Esophagus muscularis mucosa (tissue), 4 donors: Measurements from ENCODE around the gene FADS3. TPM values are rescaled to one million over a fixed set of nuclear protein-coding genes. Genes with fewer than 3 reads are reported as not detected.

Source experiments
- DNase-seq: peaks from one replicate; pipeline ENCODE4 v3.0.0-alpha.2; 2017; ENCODE audit errors: extremely low spot score
- H3K27ac ChIP-seq, 4 donors: fragments of 200-600 bp; sonication (generic); replicated peaks in 1 of 4; 1 replicate in 3 of 4; 2 replicates in 1 of 4; pipeline ENCODE4 v1.5.1; 2016 to 2019; ENCODE audit warnings: mild to moderate bottlenecking in 1 of 4
- H3K27me3 ChIP-seq, 4 donors: fragments of 200-600 bp; sonication (generic); one replicate each; pipeline versions ENCODE4 v1.5.1 to v1.6.0; 2016 to 2019
- H3K36me3 ChIP-seq, 4 donors: fragments of 200-600 bp; sonication (generic); one replicate each; pipeline ENCODE4 v1.5.1; 2016 to 2019
- H3K4me1 ChIP-seq, 4 donors: fragments of 200-600 bp; sonication (generic); one replicate each; pipeline ENCODE4 v1.5.1; 2016 to 2019
- H3K4me3 ChIP-seq, 4 donors: fragments of 200-600 bp; sonication (generic); 1 replicate in 2 of 4; 2 replicates in 2 of 4; pipeline ENCODE4 v1.5.1; 2016 to 2019; ENCODE audit warnings: mild to moderate bottlenecking in 4 of 4, moderate library complexity in 1 of 4
- H3K9me3 ChIP-seq, 4 donors: fragments of 200-600 bp; sonication (generic); 1 replicate in 3 of 4; 2 replicates in 1 of 4; pipeline ENCODE4 v1.5.1; 2016 to 2019
- EP300 ChIP-seq: sonication (generic); formaldehyde crosslinking; IDR thresholded peaks from one replicate; pipeline ENCODE4 v1.6.1; 2017; ENCODE audit warnings: antibody characterized with exemption
- POLR2A ChIP-seq: fragments of 450-650 bp; IDR thresholded peaks from one replicate; pipeline ENCODE4 v1.6.1; 2017; ENCODE audit warnings: antibody characterized with exemption, moderate library complexity, mild to moderate bottlenecking, low read depth
- POLR2AphosphoS5 ChIP-seq, 2 donors: sonication (generic); formaldehyde crosslinking; IDR thresholded peaks; one replicate each; pipeline ENCODE4 v1.6.1; 2017; ENCODE audit warnings: antibody characterized with exemption in 2 of 2
- WGBS: methylation state at CpG from one replicate; pipeline ENCODE4 v1.1.5; 2018; 5-methylcytosine and 5-hydroxymethylcytosine counted together
- intact Hi-C: fragments of 100-400 bp; cut with DNase I; formaldehyde crosslinking; loops from one replicate; pipeline ENCODE4 v1.15.1; 2023
- total RNA-seq, 4 donors: library from RNA; depleted of rRNA; stranded (reverse); fragments of >200 nt; gene quantifications; one replicate each; pipeline versions ENCODE4 v1.1.0 to v1.2.1, GENCODE V29; 2016
- TF ChIP-seq, protein P1 (sequence below), 3 experiments: fragments of 200-600 bp in 2 of 3; fragments of 450-650 bp in 1 of 3; sonication (generic) in 2 of 3; IDR thresholded peaks; one replicate each; pipeline ENCODE4 v1.5.1; 2017 to 2019; ENCODE audit warnings: antibody characterized with exemption in 3 of 3, mild to moderate bottlenecking in 2 of 3, moderate library complexity in 1 of 3

FADS3 gene
- total RNA-seq, 4 donors from 2014 or later, result 42.4 to 103 (median 57.8) TPM

DNA sequence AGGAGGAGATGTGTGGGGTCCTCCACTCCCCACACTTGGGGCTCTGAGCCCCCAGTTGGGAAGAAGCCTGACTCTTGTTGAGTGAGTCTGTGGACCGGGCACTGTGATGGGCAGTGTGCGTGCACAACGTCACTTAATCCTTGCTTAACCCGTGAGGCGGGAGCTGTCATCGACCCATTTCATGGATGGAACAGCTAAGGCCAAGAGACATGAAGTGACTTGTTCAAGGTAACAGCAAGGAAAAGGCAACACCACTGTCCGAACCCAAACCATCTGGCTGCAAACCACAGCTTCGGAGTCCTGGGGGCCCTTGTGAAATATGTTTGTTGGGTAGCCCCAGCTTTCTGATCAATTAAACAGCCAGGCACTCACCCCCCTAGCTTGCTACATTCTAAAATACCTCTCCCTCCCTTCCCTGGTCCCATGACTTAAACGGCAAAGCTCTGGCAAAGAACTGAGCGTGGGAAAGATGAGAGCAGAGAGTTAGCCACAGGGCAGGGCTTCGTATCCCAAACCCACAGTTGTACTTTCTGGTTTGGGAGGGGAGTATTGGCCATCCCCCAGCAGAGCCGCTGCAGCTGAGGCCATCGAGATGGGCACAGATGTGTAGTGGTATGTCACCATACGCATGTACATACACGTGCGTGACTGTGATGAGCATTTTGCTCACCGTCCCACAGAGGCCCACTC lies 37.0 kb downstream of the FADS3 start:
- Histone ChIP-seq H3K9me3 (no peaks in the 10 kb centered on the region), H3K4me1 (peaks cover 0 to 16% (median 6%) of the 10 kb centered on the region in 4 donors), H3K4me3 (no peak overlapping the region), H3K36me3 (peaks cover 5 to 96% (median 19%) of the 10 kb centered on the region in 4 donors), H3K27me3 (no peaks in the 10 kb centered on the region), H3K27ac (peak overlapping the region in 1 of 4 donors; percentile 10)
- intact Hi-C loops, result no loop called here
- no peak for DNase-seq
- TF ChIP-seq POLR2A (no peak), EP300 (no peak), POLR2AphosphoS5 (IDR thresholded peaks at IDR 0.05) (no peak)
- WGBS, result 93% methylated on average over 11 of the region's 17 CpGs

DNA sequence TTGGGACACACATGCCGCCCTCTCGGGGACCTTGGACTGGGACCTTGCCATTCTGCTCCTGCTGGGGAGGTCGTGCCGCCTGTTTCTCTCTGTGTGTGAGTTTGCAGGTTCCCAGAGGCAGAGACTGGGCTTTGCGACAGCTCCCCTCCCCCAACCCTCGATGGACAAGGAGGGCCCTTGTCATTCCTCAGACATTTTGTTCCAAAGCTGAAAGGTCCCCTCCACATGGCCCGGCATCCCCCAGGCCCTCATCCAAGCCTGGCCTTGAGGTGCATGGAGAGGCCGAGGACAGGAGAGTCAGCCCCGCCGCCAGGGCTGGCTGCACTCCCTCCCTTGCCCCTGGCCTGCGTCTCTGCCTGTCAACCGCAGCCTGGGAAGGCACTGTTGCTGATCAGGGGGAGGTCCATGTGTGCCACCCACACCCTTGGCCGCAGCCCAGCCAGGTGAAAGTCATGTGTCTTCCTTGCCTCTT lies 37.6 kb downstream of the FADS3 start:
- peaks cover 0 to 16% (median 6%) of the 10 kb centered on the region in 4 donors for H3K4me1 ChIP-seq
- peaks cover 11 to 96% (median 21%) of the 10 kb centered on the region in 4 donors for H3K36me3 ChIP-seq
- H3K4me3 ChIP-seq, result no peak overlapping the region
- intact Hi-C loops, result no loop called here
- H3K27ac ChIP-seq, result peak overlapping the region in 1 of 4 donors; percentile 10
- 73% methylated on average over 8 of the region's 13 CpGs for WGBS
- no peaks in the 10 kb centered on the region for H3K27me3 ChIP-seq
- no peak for TF ChIP-seq POLR2A
- TF ChIP-seq, protein P1, sequence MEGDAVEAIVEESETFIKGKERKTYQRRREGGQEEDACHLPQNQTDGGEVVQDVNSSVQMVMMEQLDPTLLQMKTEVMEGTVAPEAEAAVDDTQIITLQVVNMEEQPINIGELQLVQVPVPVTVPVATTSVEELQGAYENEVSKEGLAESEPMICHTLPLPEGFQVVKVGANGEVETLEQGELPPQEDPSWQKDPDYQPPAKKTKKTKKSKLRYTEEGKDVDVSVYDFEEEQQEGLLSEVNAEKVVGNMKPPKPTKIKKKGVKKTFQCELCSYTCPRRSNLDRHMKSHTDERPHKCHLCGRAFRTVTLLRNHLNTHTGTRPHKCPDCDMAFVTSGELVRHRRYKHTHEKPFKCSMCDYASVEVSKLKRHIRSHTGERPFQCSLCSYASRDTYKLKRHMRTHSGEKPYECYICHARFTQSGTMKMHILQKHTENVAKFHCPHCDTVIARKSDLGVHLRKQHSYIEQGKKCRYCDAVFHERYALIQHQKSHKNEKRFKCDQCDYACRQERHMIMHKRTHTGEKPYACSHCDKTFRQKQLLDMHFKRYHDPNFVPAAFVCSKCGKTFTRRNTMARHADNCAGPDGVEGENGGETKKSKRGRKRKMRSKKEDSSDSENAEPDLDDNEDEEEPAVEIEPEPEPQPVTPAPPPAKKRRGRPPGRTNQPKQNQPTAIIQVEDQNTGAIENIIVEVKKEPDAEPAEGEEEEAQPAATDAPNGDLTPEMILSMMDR (IDR thresholded peaks at IDR 0.05), result no peak
- no peak for TF ChIP-seq POLR2AphosphoS5 (IDR thresholded peaks at IDR 0.05)
- H3K9me3 ChIP-seq, result no peaks in the 10 kb centered on the region
- DNase-seq, result no peak

DNA sequence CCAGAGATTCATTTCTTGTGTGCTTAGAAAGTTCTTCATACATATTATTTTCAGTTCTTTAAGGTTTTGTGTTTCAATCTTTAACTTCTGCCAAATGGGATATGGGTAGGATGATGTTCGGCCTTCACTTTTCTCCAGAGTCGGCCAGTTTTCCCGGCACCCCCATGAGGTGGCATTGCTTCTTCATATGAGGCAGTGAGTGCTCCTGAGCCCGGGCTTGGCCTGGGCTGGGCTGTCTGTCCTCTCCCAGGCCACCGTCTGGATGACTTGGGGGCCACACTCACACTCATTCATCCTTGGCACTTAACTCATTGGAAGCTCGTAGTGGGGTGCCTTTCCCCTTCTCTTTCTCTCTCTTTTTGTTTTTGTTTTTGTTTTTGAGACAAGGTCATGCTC lies 39.4 kb downstream of the FADS3 start:
- no peak for TF ChIP-seq EP300
- no peak for TF ChIP-seq POLR2A
- TF ChIP-seq, protein P1 (IDR thresholded peaks at IDR 0.05), result no peak
- no peak for TF ChIP-seq POLR2AphosphoS5 (IDR thresholded peaks at IDR 0.05)
- Histone ChIP-seq H3K36me3 (peaks cover 4 to 97% (median 23%) of the 10 kb centered on the region in 4 donors), H3K9me3 (no peaks in the 10 kb centered on the region), H3K4me3 (no peak overlapping the region), H3K27ac (peak overlapping the region in 1 of 4 donors; percentile 50), H3K4me1 (peaks cover 0 to 16% (median 6%) of the 10 kb centered on the region in 4 donors), H3K27me3 (no peaks in the 10 kb centered on the region)
- intact Hi-C loops, result no loop called here
- 87% methylated on average over 6 of the region's 6 CpGs for WGBS
- DNase-seq, result no peak

DNA sequence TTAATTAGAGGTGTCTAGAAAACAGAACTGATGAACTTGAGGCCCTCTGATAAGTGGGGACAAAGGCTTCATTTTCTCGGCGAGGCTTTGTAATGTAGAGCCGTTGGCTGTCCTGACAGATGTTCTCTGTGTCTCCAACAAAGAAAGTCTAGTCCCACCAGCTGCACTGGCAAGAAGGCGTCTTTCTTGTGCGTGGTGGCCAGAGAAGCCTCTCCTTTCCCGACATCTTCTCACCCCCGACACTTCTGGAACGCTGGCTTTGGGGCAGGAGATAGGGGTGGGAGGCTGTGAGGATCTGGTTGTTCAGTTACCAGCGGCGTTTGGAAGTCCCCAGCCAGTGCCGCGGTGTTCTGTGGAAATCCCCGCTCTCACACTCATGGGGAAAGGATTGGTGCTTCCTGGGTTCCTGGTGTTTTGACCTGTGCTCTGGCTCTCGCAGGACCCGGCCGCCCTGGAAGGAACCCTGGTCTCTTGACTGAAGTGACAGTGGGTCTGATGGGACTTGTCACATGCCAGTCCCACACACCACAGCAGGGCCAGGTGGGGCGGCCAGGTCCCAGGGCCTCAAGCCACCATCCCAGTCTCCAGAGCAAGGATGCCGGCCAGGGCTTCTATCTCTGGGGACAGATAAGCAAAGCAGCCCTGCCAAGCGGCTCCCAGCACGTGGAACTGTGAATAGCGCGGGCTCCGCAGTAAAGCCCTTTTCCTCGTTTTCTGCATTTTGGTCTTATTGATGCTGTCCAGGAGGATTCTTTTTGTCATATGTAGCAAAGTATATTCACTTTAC lies 40.0 kb downstream of the FADS3 start:
- no peaks in the 10 kb centered on the region for H3K27me3 ChIP-seq
- no peak overlapping the region for H3K4me3 ChIP-seq
- intact Hi-C loops, result no loop called here
- TF ChIP-seq, protein P1 (IDR thresholded peaks at IDR 0.05), result no peak
- TF ChIP-seq EP300 (no peak), POLR2A (no peak), POLR2AphosphoS5 (IDR thresholded peaks at IDR 0.05) (no peak)
- H3K36me3 ChIP-seq, result peaks cover 0 to 97% (median 23%) of the 10 kb centered on the region in 4 donors
- WGBS, result 83% methylated on average over 19 of the region's 24 CpGs
- DNase-seq, result no peak
- H3K4me1 ChIP-seq, result peaks cover 0 to 16% (median 6%) of the 10 kb centered on the region in 4 donors
- peak overlapping the region in 2 of 4 donors; percentile 4 to 50 for H3K27ac ChIP-seq
- no peaks in the 10 kb centered on the region for H3K9me3 ChIP-seq

DNA sequence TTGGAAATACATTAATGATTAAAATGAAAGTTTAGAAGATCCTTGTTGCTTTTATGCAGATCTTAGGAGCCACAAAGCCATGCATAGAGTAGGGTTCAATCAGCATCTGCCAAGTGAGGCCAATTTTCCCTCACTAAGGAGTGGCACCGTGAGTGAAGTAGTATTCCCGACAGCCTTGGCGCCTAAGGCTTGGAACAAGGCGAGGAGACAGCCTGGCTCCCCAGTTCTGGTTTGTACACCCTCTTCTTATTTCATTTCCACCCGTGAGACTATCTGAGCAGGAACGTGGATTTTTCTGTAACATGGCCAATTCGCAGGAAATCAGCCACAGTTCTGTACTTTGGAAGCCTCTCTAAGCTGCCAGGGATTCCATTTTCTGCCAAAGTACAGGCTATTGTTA lies 40.7 kb downstream of the FADS3 start:
- intact Hi-C loops, result no loop called here
- no peaks in the 10 kb centered on the region for H3K9me3 ChIP-seq
- WGBS, result 77% methylated on average over 7 of the region's 7 CpGs

More for the DNA sequence above, 40.7 kb downstream of the FADS3 start:
- Histone ChIP-seq H3K27ac (peak overlapping the region in 1 of 4 donors; percentile 50), H3K4me1 (peaks cover 0 to 16% (median 6%) of the 10 kb centered on the region in 4 donors), H3K4me3 (no peak overlapping the region), H3K27me3 (no peaks in the 10 kb centered on the region), H3K36me3 (peaks cover 0 to 93% (median 23%) of the 10 kb centered on the region in 4 donors)
- TF ChIP-seq, protein P1 (IDR thresholded peaks at IDR 0.05), result no peak
- TF ChIP-seq POLR2AphosphoS5 (IDR thresholded peaks at IDR 0.05) (no peak), EP300 (no peak), POLR2A (no peak)
- no peak for DNase-seq
